ENCODE results near the gene UTP15.

Gene UTP15

GRCh38 chr5:73591102-73591695 is 25.7 kb downstream of the UTP15 start:
- H3K27ac ChIP-seq, result no peak overlapping the region
- H3K27me3 ChIP-seq, result no peaks in the 10 kb centered on the region
- no peak overlapping the region for H3K4me3 ChIP-seq (ENCODE audit: low read depth in 1 of 2, low read length in 1 of 2)
- no peaks in the 10 kb centered on the region for H3K4me1 ChIP-seq (ENCODE audit: control insufficient read depth in 1 of 2, insufficient read depth in 1 of 2, low read depth in 1 of 2, low read length in 1 of 2)
- H3K36me3 ChIP-seq, result no peaks in the 10 kb centered on the region
- TF ChIP-seq, protein P1, sequence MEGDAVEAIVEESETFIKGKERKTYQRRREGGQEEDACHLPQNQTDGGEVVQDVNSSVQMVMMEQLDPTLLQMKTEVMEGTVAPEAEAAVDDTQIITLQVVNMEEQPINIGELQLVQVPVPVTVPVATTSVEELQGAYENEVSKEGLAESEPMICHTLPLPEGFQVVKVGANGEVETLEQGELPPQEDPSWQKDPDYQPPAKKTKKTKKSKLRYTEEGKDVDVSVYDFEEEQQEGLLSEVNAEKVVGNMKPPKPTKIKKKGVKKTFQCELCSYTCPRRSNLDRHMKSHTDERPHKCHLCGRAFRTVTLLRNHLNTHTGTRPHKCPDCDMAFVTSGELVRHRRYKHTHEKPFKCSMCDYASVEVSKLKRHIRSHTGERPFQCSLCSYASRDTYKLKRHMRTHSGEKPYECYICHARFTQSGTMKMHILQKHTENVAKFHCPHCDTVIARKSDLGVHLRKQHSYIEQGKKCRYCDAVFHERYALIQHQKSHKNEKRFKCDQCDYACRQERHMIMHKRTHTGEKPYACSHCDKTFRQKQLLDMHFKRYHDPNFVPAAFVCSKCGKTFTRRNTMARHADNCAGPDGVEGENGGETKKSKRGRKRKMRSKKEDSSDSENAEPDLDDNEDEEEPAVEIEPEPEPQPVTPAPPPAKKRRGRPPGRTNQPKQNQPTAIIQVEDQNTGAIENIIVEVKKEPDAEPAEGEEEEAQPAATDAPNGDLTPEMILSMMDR (IDR thresholded peaks at IDR 0.05), result peak; percentile 74
- H3K9me3 ChIP-seq, result no peaks in the 10 kb centered on the region

GRCh38 chr5:73591698-73592501 is 26.4 kb downstream of the UTP15 start:
- TF ChIP-seq, protein P1 (IDR thresholded peaks at IDR 0.05), result no peak
- no peaks in the 10 kb centered on the region for H3K36me3 ChIP-seq
- no peaks in the 10 kb centered on the region for H3K9me3 ChIP-seq
- H3K27ac ChIP-seq, result no peak overlapping the region
- H3K4me3 ChIP-seq (ENCODE audit: low read depth in 1 of 2, low read length in 1 of 2), result no peak overlapping the region
- no peaks in the 10 kb centered on the region for H3K27me3 ChIP-seq
- H3K4me1 ChIP-seq (ENCODE audit: control insufficient read depth in 1 of 2, insufficient read depth in 1 of 2, low read depth in 1 of 2, low read length in 1 of 2), result no peaks in the 10 kb centered on the region

DNA sequence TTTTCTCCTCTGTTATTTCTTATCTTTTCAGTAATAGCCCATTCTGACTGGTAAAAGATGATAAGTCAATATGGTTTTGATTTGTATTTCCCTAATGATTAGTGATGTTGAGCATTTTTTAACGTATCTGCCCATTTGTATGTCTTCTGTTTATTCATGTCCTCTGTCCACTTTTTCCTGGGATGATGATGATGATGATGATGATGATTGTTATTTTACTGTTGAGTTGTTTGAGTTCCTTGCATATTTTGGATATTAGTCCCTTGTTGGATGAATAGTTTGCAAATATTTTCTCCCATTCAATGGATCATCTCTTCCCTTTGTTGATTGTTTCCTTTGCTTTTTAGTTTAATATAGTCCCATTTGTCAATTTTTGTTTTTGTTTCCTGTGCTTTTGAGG is 27.0 kb downstream of the UTP15 start:
- Histone ChIP-seq H3K36me3 (no peaks in the 10 kb centered on the region), H3K9me3 (no peaks in the 10 kb centered on the region), H3K27me3 (no peaks in the 10 kb centered on the region), H3K4me3 (ENCODE audit: low read depth in 1 of 2, low read length in 1 of 2) (no peak overlapping the region), H3K27ac (no peak overlapping the region), H3K4me1 (ENCODE audit: control insufficient read depth in 1 of 2, insufficient read depth in 1 of 2, low read depth in 1 of 2, low read length in 1 of 2) (no peaks in the 10 kb centered on the region)
- TF ChIP-seq, protein P1 (IDR thresholded peaks at IDR 0.05), result no peak

GRCh38 chr5:73596705-73597328 is 31.3 kb downstream of the UTP15 start:
- H3K4me1 ChIP-seq (ENCODE audit: control insufficient read depth in 1 of 2, insufficient read depth in 1 of 2, low read depth in 1 of 2, low read length in 1 of 2), result no peaks in the 10 kb centered on the region
- no peak overlapping the region for H3K27ac ChIP-seq
- no peak overlapping the region for H3K4me3 ChIP-seq (ENCODE audit: low read depth in 1 of 2, low read length in 1 of 2)
- TF ChIP-seq, protein P1 (IDR thresholded peaks at IDR 0.05), result no peak
- no peaks in the 10 kb centered on the region for H3K36me3 ChIP-seq
- no peaks in the 10 kb centered on the region for H3K27me3 ChIP-seq
- no peaks in the 10 kb centered on the region for H3K9me3 ChIP-seq

DNA sequence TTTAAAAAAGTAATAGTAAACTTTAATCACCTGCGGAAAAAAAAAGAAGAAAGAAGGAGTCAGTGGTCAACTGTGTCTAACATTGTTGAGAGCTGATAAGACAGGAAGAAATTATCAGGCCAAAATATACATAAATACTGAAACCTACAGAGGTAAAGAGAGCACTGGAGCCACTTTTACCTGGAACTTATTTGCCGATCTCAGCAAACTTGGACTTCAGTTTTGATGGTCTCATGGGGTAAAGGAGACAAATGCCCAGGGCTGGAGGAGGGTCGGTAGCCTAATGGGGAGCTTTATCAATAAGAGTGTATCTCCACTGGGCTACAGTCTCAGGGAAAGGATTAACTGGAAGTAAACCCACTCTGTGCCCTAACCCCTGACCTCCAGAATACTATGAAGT is 33.8 kb downstream of the UTP15 start:
- Histone ChIP-seq H3K4me1 (ENCODE audit: control insufficient read depth in 1 of 2, insufficient read depth in 1 of 2, low read depth in 1 of 2, low read length in 1 of 2) (peaks cover 0 to 14% of the 10 kb centered on the region in 2 experiments), H3K36me3 (no peaks in the 10 kb centered on the region), H3K4me3 (ENCODE audit: low read depth in 1 of 2, low read length in 1 of 2) (no peak overlapping the region), H3K9me3 (no peaks in the 10 kb centered on the region), H3K27me3 (no peaks in the 10 kb centered on the region), H3K27ac (no peak overlapping the region)
- TF ChIP-seq, protein P1 (IDR thresholded peaks at IDR 0.05), result no peak

Data from neutrophil (primary cell).